Measurements from ENCODE around the gene GRIN2A.

DNA sequence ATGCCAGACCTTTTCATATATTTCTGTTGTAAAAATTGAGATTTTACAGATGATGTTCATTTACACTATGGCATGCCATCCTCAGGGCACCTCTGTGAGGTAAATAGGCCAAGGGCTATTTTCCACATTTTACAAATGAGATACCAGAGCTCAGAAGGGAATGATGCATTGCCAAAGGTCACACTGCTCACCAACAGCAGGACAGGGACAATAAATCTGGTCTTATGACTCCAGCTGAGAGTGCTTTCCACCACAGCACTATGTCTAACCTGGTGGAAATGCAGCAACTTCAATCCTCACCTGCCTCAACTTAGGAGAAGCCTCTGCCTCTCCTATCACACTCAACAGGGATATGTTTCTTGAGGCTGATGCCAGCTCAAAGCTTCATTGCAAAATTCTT is 40.6 kb downstream of the GRIN2A start:
- TF ChIP-seq CTCF (IDR thresholded peaks at IDR 0.05): no peak
- TF ChIP-seq POLR2A (IDR thresholded peaks at IDR 0.05): no peak
